A673 (cell line): Measurements from ENCODE around the gene ADGRL1. TPM values are rescaled to one million over a fixed set of nuclear protein-coding genes. Genes with fewer than 3 reads are reported as not detected.

Source experiments
- BruUV-seq: library from RNA; stranded (reverse); fragments of 400-500 nt; replicated peaks from 2 replicates; lab custom pipeline; 2021; lab: Mats Ljungman, UMichigan
- CTCF ChIA-PET: fragments of 300-600 bp; sonication (Branson Sonifier 250); formaldehyde crosslinking; loops from one replicate; lab custom pipeline; 2022; ENCODE audit warnings: antibody characterized with exemption; lab: Charles Lee
- POLR2A ChIA-PET: fragments of 300-600 bp; sonication (Branson Sonifier 250); formaldehyde crosslinking; loops from one replicate; lab custom pipeline; 2022; ENCODE audit warnings: antibody characterized with exemption; ENCODE audit not compliant: low non-redundant PET; lab: Charles Lee
- DNase-seq: peaks from one replicate; pipeline ENCODE4 v3.0.0-alpha.2; 2015; ENCODE audit warnings: low spot score
- H3K27ac ChIP-seq: fragments of 200-600 bp; sonication (generic); 2 replicates; pipeline ENCODE4 v1.5.1; 2016; ENCODE audit warnings: mixed run types, low read depth, mild to moderate bottlenecking, mixed read lengths, antibody characterized with exemption, low read length; ENCODE audit not compliant: poor library complexity, severe bottlenecking
- H3K27me3 ChIP-seq: fragments of 200-600 bp; sonication (generic); replicated peaks from 2 replicates; pipeline ENCODE4 v1.6.1; 2017; ENCODE audit warnings: mixed run types, low read depth, mild to moderate bottlenecking, mixed read lengths, antibody characterized with exemption, low read length; ENCODE audit not compliant: insufficient read depth, poor library complexity
- H3K36me3 ChIP-seq: fragments of 200-600 bp; sonication (generic); 2 replicates; pipeline ENCODE4 v1.6.1; 2016; ENCODE audit warnings: mixed run types, mild to moderate bottlenecking, mixed read lengths, antibody characterized with exemption, low read length; ENCODE audit not compliant: insufficient read depth, poor library complexity, severe bottlenecking
- H3K4me1 ChIP-seq: fragments of 200-600 bp; sonication (generic); 2 replicates; pipeline ENCODE4 v1.6.1; 2017; ENCODE audit warnings: mixed run types, mild to moderate bottlenecking, mixed read lengths, antibody characterized with exemption, low read length; ENCODE audit not compliant: insufficient read depth, poor library complexity, severe bottlenecking
- H3K4me3 ChIP-seq: fragments of 200-600 bp; sonication (generic); 2 replicates; pipeline ENCODE4 v1.5.1; 2016; ENCODE audit warnings: low read depth, mixed run types, mild to moderate bottlenecking, mixed read lengths, low read length; ENCODE audit not compliant: poor library complexity, severe bottlenecking
- H3K9me3 ChIP-seq: fragments of 200-600 bp; sonication (generic); 2 replicates; pipeline ENCODE4 v1.6.1; 2016; ENCODE audit warnings: mixed run types, low read depth, mild to moderate bottlenecking, mixed read lengths, antibody characterized with exemption, low read length; ENCODE audit not compliant: poor library complexity, severe bottlenecking
- EZH2 ChIP-seq: fragments of 200-600 bp; sonication (generic); IDR thresholded peaks from 2 replicates; pipeline ENCODE4 v1.6.1; 2017; ENCODE audit warnings: borderline replicate concordance, low read depth, mild to moderate bottlenecking, mixed read lengths, antibody characterized with exemption, low read length; ENCODE audit not compliant: poor library complexity, severe bottlenecking
- intact Hi-C: fragments of 100-400 bp; cut with micrococcal nuclease; formaldehyde crosslinking; loops from one replicate; pipeline ENCODE4 v1.10.0; 2022; ENCODE audit not compliant: unreplicated experiment
- total RNA-seq: library from RNA; stranded (reverse); gene quantifications from 2 replicates; pipeline ENCODE4 v1.2.3, GENCODE V29; 2021
- TF ChIP-seq, protein P1 (sequence below): fragments of 300-800, 200-600 bp; sonication (generic); conservative IDR thresholded peaks from 2 replicates; pipeline ENCODE4 v1.5.1; 2017; ENCODE audit warnings: low read depth, mild to moderate bottlenecking, antibody characterized with exemption, low read length, moderate library complexity, mixed read lengths

Gene ADGRL1
- total RNA-seq, 1 experiment from 2014 or later: 66.1 TPM

DNA sequence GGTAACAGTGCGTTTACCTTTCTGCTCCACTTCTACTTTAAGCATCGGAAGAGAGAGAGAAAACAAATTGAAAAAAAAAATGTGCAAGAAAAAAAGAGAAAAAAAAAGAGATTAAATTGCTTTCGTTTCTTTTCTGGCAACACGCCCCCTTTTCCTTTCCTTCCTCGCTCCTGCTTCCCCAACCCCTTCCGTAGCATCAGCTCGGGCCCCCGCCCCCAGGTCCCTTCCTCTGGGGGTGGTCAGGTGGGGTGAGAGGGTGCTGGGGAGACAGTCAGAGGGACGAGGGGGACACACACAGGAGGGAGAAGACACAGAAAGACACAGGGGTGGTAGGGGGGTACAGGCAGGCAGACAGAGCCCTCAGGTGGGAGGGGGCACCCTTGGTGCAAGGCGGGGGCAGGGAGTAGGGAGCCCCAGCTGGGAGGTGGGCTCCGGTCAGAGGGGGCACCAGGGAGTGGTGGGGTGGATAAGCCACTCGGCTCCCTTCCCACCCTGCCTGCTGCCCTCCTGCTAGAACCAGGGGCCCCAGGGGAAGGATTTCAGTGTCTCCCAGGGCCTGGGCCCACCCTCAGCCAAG lies 38.9 kb downstream of the ADGRL1 start:
- BruUV-seq: no TSS peak
- intact Hi-C loops: no loop called here
- Histone ChIP-seq H3K4me1 (peaks cover 27% of the 10 kb centered on the region), H3K36me3 (peaks cover 31% of the 10 kb centered on the region), H3K9me3 (no peaks in the 10 kb centered on the region), H3K27me3 (no peaks in the 10 kb centered on the region), H3K27ac (peak overlapping the region; percentile 7), H3K4me3 (no peak overlapping the region)
- TF ChIP-seq EZH2: no peak
- TF ChIP-seq, protein P1, sequence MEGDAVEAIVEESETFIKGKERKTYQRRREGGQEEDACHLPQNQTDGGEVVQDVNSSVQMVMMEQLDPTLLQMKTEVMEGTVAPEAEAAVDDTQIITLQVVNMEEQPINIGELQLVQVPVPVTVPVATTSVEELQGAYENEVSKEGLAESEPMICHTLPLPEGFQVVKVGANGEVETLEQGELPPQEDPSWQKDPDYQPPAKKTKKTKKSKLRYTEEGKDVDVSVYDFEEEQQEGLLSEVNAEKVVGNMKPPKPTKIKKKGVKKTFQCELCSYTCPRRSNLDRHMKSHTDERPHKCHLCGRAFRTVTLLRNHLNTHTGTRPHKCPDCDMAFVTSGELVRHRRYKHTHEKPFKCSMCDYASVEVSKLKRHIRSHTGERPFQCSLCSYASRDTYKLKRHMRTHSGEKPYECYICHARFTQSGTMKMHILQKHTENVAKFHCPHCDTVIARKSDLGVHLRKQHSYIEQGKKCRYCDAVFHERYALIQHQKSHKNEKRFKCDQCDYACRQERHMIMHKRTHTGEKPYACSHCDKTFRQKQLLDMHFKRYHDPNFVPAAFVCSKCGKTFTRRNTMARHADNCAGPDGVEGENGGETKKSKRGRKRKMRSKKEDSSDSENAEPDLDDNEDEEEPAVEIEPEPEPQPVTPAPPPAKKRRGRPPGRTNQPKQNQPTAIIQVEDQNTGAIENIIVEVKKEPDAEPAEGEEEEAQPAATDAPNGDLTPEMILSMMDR: no peak
- ChIA-PET POLR2A (no interaction called here), CTCF (interaction anchor here (0.6 kb wide), 1 partner anchor 25 kb away, joined by 5 read pairs; no protein-coding TSS in a partner anchor)
- DNase-seq: no peak

DNA sequence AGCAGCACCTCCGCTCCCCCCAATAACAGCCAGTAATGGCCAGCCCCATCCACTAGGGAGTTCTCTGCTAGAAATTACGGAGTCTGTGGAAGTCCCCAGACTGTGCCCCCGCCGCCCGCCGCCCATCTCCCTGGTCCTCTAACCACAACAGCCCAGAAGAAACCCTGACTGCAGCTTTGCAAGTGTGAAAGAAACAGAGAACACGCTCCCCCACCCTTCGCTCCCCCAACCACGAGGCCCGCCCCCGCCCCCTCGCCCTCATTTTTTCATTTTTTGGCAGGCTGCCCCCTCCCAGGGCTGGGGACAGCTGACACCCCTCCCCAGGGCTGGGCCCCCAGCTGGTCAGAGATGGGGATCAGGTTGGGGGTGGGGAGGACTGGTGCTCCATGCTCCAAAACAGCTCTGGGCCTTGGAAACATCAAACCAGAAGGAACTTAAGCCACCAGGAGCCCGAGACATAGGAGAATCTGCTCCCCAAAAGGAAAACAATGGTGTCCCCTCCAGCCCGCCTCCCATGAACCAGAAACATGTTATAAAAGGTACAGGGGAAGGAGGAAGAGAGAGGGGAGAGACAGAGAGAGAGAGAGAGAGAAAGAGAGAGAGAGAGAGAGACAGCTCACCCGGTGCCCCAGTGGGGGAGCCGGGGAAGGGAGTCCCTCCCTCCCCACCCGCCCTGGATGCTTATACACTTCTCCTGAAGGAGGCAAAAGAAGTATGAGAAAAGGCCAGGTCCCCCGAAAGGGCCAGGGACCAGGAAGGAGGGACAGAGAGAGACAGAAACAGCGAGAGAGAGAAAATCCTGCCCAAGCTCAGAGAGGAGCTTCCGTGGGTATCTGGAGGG lies 39.8 kb downstream of the ADGRL1 start:
- ChIA-PET CTCF (no interaction called here), POLR2A (interaction anchor here (0.6 kb wide), 1 partner anchor 329 kb away, joined by 10 read pairs; no protein-coding TSS in a partner anchor)
- Histone ChIP-seq H3K4me1 (peaks cover 30% of the 10 kb centered on the region), H3K4me3 (no peak overlapping the region), H3K27me3 (no peaks in the 10 kb centered on the region), H3K36me3 (peaks cover 26% of the 10 kb centered on the region), H3K9me3 (no peaks in the 10 kb centered on the region), H3K27ac (no peak overlapping the region)
- no TSS peak for BruUV-seq
- no peak for DNase-seq
- intact Hi-C loops: no loop called here
- TF ChIP-seq EZH2: no peak
- TF ChIP-seq, protein P1: no peak

GRCh38 chr19:14164724-14165493 lies 41.1 kb downstream of the ADGRL1 start:
- POLR2A ChIA-PET: no interaction called here
- Histone ChIP-seq H3K36me3 (peaks cover 15% of the 10 kb centered on the region), H3K9me3 (no peaks in the 10 kb centered on the region), H3K27me3 (no peaks in the 10 kb centered on the region), H3K27ac (peak overlapping the region; percentile 42), H3K4me3 (no peak overlapping the region), H3K4me1 (peaks cover 30% of the 10 kb centered on the region)
- intact Hi-C loops: no loop called here
- no peak for TF ChIP-seq EZH2
- TF ChIP-seq, protein P1: no peak
- no TSS peak for BruUV-seq
- CTCF ChIA-PET: no interaction called here
- DNase-seq: no peak
